Measurements from ENCODE around the gene ATG10.

Gene ATG10

DNA sequence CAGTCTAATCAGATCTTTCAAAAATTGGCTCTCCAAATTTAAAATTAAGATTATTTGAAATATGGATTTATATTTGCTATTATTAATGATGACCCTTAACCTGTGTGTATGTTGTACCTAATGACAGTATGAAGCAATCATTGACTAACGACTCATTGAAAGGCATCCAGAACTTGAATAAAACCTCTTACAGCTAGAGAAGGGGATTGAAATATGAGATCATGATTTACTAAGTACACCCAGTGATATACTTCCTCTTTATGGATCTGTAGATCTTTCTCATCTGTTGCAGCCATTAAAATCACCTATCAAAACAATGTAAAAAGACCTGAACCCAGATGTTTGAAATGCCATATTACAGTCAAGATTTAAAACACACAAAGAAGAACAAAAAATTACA is 179.8 kb downstream of the ATG10 start:
- DNase-seq (ENCODE audit: low spot score) = no peak
- Histone ChIP-seq H3K4me3 (no peak overlapping the region), H3K27ac (no peak overlapping the region)
- no peak for TF ChIP-seq CTCF (IDR thresholded peaks at IDR 0.05)

DNA sequence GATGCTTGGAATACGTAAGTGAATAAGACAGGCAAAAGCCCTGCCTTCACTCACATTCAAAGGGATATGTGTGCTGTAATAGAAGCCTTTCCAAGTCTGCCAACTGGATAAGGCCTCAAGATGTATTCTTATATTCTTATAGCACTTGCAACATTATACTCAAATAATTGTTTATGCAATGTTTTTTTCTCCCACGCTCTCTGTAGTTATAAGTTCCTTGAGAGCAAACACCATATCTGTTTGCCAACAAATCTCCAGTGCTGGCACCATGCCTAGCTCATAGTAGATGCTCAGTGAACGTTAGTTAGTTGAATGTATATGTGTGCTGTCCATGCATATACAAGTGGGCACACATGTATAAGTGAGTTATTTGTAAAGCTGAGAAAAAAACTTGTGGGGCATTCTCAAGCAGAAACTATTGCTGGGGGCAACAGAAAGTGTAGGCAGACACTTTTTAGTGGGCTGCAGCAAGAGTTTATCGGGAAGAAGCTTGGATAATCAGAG is 181.2 kb downstream of the ATG10 start:
- DNase-seq (ENCODE audit: low spot score) = no peak
- Histone ChIP-seq H3K27ac (no peak overlapping the region), H3K4me3 (no peak overlapping the region)
- no peak for TF ChIP-seq CTCF (IDR thresholded peaks at IDR 0.05)

- Histone ChIP-seq H3K27ac (no peak overlapping the region), H3K4me3 (no peak overlapping the region)
- no peak for DNase-seq (ENCODE audit: low spot score)
- TF ChIP-seq CTCF (IDR thresholded peaks at IDR 0.05) = no peak
Observed at GRCh38 chr5:82154776-82155175, 183.0 kb downstream of the ATG10 start.

DNA sequence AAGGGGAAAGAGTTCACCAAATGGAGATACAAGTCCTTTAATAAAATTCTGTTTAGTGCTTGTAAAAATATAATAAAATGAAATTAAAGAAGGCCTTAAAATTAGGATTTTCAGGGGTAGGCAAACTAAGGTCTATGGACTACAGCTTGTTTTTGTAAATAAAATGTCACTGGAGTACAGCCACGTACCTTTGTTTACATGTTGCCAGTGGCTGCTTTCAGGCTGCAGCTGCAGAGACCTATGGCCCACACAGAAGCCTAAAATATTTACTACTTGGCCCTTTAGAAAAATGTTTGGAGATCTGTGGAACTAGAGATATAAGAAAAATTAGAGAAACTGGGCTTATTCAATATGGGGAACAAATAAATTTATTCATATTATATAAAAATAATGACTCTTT is 183.5 kb downstream of the ATG10 start:
- DNase-seq (ENCODE audit: low spot score) = no peak
- no peak overlapping the region for H3K4me3 ChIP-seq
- no peak for TF ChIP-seq CTCF (IDR thresholded peaks at IDR 0.05)
- H3K27ac ChIP-seq = no peak overlapping the region

GRCh38 chr5:82156874-82157273 is 185.1 kb downstream of the ATG10 start:
- H3K4me3 ChIP-seq = no peak overlapping the region
- TF ChIP-seq CTCF (IDR thresholded peaks at IDR 0.05) = no peak
- no peak for DNase-seq (ENCODE audit: low spot score)

DNA sequence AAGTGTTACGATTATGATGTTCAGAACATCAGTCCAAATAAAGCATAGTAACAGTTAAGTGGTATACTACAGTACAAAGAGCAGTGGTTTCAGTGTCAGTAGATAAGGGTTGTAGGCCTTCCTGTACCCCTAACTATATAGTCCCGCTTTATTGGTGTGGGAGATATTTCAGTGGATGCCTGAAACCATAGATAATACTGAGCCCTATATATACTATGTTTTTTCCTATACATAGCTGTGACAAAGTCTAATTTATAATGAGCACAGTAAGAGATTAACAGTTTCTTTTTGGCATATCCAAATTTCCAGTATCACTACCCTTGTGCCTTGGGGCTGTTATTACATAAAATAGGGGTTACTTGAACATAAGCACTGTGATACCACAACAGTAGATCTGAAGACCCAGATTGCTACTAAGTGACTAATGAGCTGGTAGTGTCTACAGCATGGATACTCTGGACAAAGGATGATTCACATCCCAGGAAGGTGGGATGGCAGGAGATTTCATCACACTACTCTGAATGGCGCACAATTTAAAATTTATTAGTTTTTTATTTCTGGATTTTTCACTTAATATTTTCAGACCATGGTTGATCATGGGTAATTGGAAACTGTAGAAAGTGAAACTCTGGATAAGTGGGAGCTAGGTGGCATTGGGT is 187.1 kb downstream of the ATG10 start:
- no peak overlapping the region for H3K4me3 ChIP-seq
- no peak for TF ChIP-seq CTCF (IDR thresholded peaks at IDR 0.05)
- DNase-seq (ENCODE audit: low spot score) = no peak
- H3K27ac ChIP-seq = no peak overlapping the region

More at GRCh38 chr5:82156874-82157273, 185.1 kb downstream of the ATG10 start:
- no peak overlapping the region for H3K27ac ChIP-seq

- DNase-seq (ENCODE audit: low spot score) = no peak
- TF ChIP-seq CTCF (IDR thresholded peaks at IDR 0.05) = no peak
- no peak overlapping the region for H3K4me3 ChIP-seq
- no peak overlapping the region for H3K27ac ChIP-seq
Observed at GRCh38 chr5:82160948-82161347, 189.1 kb downstream of the ATG10 start.

Measured in coronary artery (tissue), 2 donors.